ENCODE results near the gene ITPKA. TPM values are rescaled to one million over a fixed set of nuclear protein-coding genes. Genes with fewer than 3 reads are reported as not detected.

Gene ITPKA
- total and polyA plus RNA-seq, 2 of the 13 experiments (the other 11 are each of a cell fraction or from before 2014, with no cell fraction given): 13.2 to 41.3 TPM

DNA sequence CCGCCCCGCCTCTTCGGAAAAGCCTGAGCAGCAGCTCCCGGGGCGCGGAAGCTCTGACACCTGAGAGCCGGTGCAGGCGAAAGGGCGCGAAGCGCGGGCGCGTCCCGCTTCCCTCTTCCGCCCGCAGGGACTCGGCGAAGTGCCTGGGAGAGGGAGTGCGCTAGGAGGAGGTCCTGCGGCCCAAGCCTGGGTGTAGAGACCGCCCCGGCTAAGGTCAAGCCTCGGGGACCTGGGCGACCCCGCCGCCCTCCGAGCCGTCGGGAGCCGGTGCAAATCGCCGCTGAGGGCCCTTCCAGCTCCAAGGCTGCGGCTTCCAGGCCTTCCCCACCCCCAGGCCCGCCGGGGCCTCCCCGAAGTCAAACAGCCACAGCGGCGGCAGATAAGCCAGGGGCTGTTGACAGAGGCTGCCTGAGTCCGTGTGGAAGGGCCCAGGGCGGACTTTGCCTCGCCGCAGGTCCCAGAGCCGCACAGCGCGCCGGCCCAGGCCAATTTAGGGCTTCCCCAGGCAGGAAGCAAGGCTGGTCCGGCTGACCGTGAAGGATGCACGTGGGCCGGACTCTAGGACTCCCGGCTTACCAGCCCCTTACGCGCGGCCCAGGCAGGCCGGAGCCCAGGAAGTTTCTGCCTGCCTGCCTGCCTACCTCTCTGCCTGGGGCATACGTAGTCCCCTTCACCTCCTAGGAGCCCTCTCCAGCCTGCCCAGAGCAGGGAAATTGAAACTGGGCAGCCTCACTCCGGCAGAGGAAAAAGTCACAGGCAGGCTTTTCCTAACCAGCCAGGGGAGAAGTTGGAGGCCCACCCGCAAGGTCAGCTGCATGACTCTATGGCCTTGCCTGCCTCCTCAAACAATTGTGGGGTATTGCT lies 2.3 kb downstream of the ITPKA start (continued):
- no peak for TF ChIP-seq PCBP2 (optimal IDR thresholded peaks at IDR 0.05; ENCODE audit: low read depth, low read length, poor library complexity, severe bottlenecking)
- TF ChIP-seq, protein P1, sequence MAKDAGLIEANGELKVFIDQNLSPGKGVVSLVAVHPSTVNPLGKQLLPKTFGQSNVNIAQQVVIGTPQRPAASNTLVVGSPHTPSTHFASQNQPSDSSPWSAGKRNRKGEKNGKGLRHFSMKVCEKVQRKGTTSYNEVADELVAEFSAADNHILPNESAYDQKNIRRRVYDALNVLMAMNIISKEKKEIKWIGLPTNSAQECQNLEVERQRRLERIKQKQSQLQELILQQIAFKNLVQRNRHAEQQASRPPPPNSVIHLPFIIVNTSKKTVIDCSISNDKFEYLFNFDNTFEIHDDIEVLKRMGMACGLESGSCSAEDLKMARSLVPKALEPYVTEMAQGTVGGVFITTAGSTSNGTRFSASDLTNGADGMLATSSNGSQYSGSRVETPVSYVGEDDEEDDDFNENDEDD (CRISPR knock-in tag; IDR thresholded peaks at IDR 0.05; ENCODE audit: borderline replicate concordance): peak; percentile 69; the same call in 1 of the 2 replicates
- TF ChIP-seq, protein P2, sequence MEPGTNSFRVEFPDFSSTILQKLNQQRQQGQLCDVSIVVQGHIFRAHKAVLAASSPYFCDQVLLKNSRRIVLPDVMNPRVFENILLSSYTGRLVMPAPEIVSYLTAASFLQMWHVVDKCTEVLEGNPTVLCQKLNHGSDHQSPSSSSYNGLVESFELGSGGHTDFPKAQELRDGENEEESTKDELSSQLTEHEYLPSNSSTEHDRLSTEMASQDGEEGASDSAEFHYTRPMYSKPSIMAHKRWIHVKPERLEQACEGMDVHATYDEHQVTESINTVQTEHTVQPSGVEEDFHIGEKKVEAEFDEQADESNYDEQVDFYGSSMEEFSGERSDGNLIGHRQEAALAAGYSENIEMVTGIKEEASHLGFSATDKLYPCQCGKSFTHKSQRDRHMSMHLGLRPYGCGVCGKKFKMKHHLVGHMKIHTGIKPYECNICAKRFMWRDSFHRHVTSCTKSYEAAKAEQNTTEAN (CRISPR knock-in tag; conservative IDR thresholded peaks at IDR 0.05): peak; percentile 84
- TF ChIP-seq GPN1 (CRISPR knock-in tag; IDR thresholded peaks at IDR 0.05; ENCODE audit: borderline replicate concordance): no peak
- peak; percentile 56; the same call in 1 of the 2 replicates for TF ChIP-seq ZNF747 (CRISPR knock-in tag; IDR thresholded peaks at IDR 0.05; ENCODE audit: borderline replicate concordance)
- no peak; the same call in 1 of the 2 replicates for TF ChIP-seq ZFYVE20 (CRISPR knock-in tag; IDR thresholded peaks at IDR 0.05; ENCODE audit: borderline replicate concordance, low read depth)
- TF ChIP-seq ZFP62 (CRISPR knock-in tag; IDR thresholded peaks at IDR 0.05): no peak
- TF ChIP-seq FOXC1 (CRISPR knock-in tag; IDR thresholded peaks at IDR 0.05; ENCODE audit: borderline replicate concordance): no peak; the same call in 1 of the 2 replicates
- TF ChIP-seq SNRNP70 (IDR thresholded peaks at IDR 0.05; ENCODE audit: low read depth, low read length): no peak
- peak; percentile 62; the same call in 1 of the 2 replicates for TF ChIP-seq ZMYM3 (CRISPR knock-in tag; IDR thresholded peaks at IDR 0.05)
- peak; percentile 78 for TF ChIP-seq TBX2 (CRISPR knock-in tag; IDR thresholded peaks at IDR 0.05; ENCODE audit: borderline replicate concordance)
- TF ChIP-seq ZNF552 (CRISPR knock-in tag; IDR thresholded peaks at IDR 0.05; ENCODE audit: borderline replicate concordance): no peak
- peak; percentile 73 for TF ChIP-seq LCORL (IDR thresholded peaks at IDR 0.05)
- TF ChIP-seq LCORL (CRISPR knock-in tag; IDR thresholded peaks at IDR 0.05): peak; percentile 100
- TF ChIP-seq, protein P3, sequence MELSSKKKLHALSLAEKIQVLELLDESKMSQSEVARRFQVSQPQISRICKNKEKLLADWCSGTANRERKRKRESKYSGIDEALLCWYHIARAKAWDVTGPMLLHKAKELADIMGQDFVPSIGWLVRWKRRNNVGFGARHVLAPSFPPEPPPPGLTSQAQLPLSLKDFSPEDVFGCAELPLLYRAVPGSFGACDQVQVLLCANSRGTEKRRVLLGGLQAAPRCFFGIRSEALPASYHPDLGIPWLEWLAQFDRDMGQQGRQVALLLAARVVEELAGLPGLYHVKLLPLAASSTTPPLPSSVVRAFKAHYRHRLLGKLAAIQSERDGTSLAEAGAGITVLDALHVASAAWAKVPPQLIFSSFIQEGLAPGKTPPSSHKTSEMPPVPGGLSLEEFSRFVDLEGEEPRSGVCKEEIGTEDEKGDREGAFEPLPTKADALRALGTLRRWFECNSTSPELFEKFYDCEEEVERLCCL (CRISPR knock-in tag; IDR thresholded peaks at IDR 0.05; ENCODE audit: borderline replicate concordance): 0 out of 2 replicates have a peak, but pooled peaks have one; percentile 42
- TF ChIP-seq FLYWCH1 (CRISPR knock-in tag; IDR thresholded peaks at IDR 0.05): 0 out of 2 replicates have a peak, but pooled peaks have one; percentile 71
- peak; percentile 76 for TF ChIP-seq GATAD1 (CRISPR knock-in tag; IDR thresholded peaks at IDR 0.05)
- peak; percentile 75; the same call in 1 of the 2 replicates for TF ChIP-seq FOXK2 (IDR thresholded peaks at IDR 0.05)
- TF ChIP-seq NR2C2 (CRISPR knock-in tag; IDR thresholded peaks at IDR 0.05; ENCODE audit: borderline replicate concordance): peak; percentile 63
- peak; percentile 75 for TF ChIP-seq KLF11 (CRISPR knock-in tag; IDR thresholded peaks at IDR 0.05)
- no peak; the same call in 1 of the 2 replicates for TF ChIP-seq ZNF557 (CRISPR knock-in tag; IDR thresholded peaks at IDR 0.05)
- peak; percentile 60; the same call in 1 of the 2 replicates for TF ChIP-seq ZNF790 (CRISPR knock-in tag; IDR thresholded peaks at IDR 0.05; ENCODE audit: borderline replicate concordance)
- TF ChIP-seq ZNF33A (CRISPR knock-in tag; IDR thresholded peaks at IDR 0.05; ENCODE audit: borderline replicate concordance): no peak
- no peak for TF ChIP-seq MLLT10 (CRISPR knock-in tag; IDR thresholded peaks at IDR 0.05)
- TF ChIP-seq ZNF782 (CRISPR knock-in tag; IDR thresholded peaks at IDR 0.05; ENCODE audit: borderline replicate concordance): no peak
- peak; percentile 66; the same call in 1 of the 2 replicates for TF ChIP-seq ZIK1 (CRISPR knock-in tag; IDR thresholded peaks at IDR 0.05; ENCODE audit: borderline replicate concordance, low read depth)
- TF ChIP-seq SMAD3 (CRISPR knock-in tag; IDR thresholded peaks at IDR 0.05): peak; percentile 50; the same call in 1 of the 2 replicates
